Thyroid gland (tissue), 4 donors: ENCODE measurements around the gene WBP4.

ENCODE experiments used
- CTCF ChIP-seq, 6 experiments: fragments of 200-600 bp in 3 of 6; fragments of 450-650 bp in 3 of 6; sonication (generic) in 3 of 6; IDR thresholded peaks; one replicate each; pipeline ENCODE4 v1.5.1; 2016 to 2019; ENCODE audit warnings: antibody characterized with exemption in 6 of 6, mild to moderate bottlenecking in 2 of 6, inconsistent platforms in 1 of 6, moderate library complexity in 1 of 6
- POLR2A ChIP-seq, 2 donors: fragments of 450-650 bp; IDR thresholded peaks; one replicate each; pipeline ENCODE4 v1.6.1; 2017; ENCODE audit warnings: antibody characterized with exemption in 2 of 2, mild to moderate bottlenecking in 2 of 2, moderate library complexity in 1 of 2

GRCh38 chr13:41074523-41074922 lies 13.2 kb downstream of the WBP4 start:
- TF ChIP-seq CTCF (IDR thresholded peaks at IDR 0.05) (no peak), POLR2A (IDR thresholded peaks at IDR 0.05) (no peak)
